BLaER1 treated with 17β-estradiol and CSF1 and Interleukin-3, amounts not matched to agents 10 nM and 100 nM (cell line): ENCODE measurements around the gene BCL11A.

ENCODE experiments used
- H3K27ac ChIP-seq, 11 experiments: shearing (Covaris generic); formaldehyde crosslinking; 2 replicates each; pipeline ENCODE4 v1.8.1; 2022
- H3K27me3 ChIP-seq, 11 experiments: shearing (Covaris generic); formaldehyde crosslinking; 2 replicates each; pipeline ENCODE4 v1.8.1; 2022
- H3K36me3 ChIP-seq, 11 experiments: shearing (Covaris generic); formaldehyde crosslinking; 2 replicates each; pipeline ENCODE4 v1.8.1; 2022
- H3K4me1 ChIP-seq, 10 experiments: shearing (Covaris generic); formaldehyde crosslinking; 2 replicates each; pipeline ENCODE4 v1.8.1; 2022
- H3K4me2 ChIP-seq, 11 experiments: shearing (Covaris generic); formaldehyde crosslinking; 2 replicates each; pipeline ENCODE4 v1.8.1; 2022
- H3K4me3 ChIP-seq, 10 experiments: shearing (Covaris generic); formaldehyde crosslinking; 2 replicates each; pipeline ENCODE4 v1.8.1; 2022
- H3K9ac ChIP-seq, 11 experiments: shearing (Covaris generic); formaldehyde crosslinking; 2 replicates each; pipeline ENCODE4 v1.8.1; 2022
- H3K9me3 ChIP-seq, 11 experiments: shearing (Covaris generic); formaldehyde crosslinking; replicated peaks in 1 of 11; 2 replicates each; pipeline ENCODE4 v1.8.1; 2022
- H4K20me1 ChIP-seq, 11 experiments: shearing (Covaris generic); formaldehyde crosslinking; 2 replicates each; pipeline ENCODE4 v1.8.1; 2022
- Cebpa-rat ChIP-seq, 11 experiments: shearing (Covaris generic); IDR thresholded peaks; 2 replicates each; pipeline ENCODE4 v1.8.1; 2022

The BCL11A gene

DNA sequence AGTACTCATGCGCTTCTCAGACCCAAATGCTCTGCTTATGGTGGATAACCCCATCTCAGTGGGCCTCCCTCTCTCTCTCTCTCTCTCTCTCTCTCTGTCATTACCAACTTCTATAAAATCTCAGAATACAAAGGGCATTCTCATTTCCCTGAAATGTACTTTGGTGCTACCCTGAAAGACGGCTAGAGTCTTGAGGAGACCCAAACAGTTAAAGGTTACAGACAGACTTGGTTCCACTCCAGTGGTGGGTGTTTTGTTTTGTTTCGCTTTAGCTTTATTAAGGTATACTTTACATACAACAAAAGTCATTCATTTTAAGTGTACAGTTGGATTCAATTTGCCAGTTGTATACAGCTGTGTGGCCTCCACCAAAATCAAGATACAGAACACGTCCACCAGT is 60.9 kb downstream of the BCL11A start:
- H3K36me3 ChIP-seq: peaks cover 0 to 98% (median 66%) of the 10 kb centered on the region in 11 experiments; a peak in 16 of 22 replicates
- peak overlapping the region in 1 of 11 experiments; percentile 15; a peak in 1 of 22 replicates for H3K27ac ChIP-seq

DNA sequence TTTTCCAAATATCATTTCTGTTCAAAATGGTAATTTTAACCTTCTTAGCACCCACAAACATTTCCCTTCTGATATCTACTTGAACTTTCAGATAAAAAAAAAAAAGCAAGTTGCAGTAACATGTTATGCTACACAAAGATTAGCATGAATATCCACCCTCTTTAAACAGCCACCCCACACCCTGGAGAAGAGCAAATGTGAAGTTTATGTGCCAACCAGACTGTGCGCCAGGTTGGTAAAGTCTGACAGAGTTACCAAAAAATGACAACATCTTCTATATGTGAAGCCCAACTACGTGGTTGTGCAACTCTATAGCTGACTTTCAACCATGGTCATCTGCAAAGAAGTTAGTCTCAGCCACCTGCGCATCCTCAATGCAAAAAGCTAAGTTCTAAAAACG is 62.6 kb downstream of the BCL11A start:
- H3K36me3 ChIP-seq: peaks cover 0 to 97% (median 66%) of the 10 kb centered on the region in 11 experiments; a peak in 16 of 22 replicates
- H3K4me1 ChIP-seq: peaks cover 10 to 47% (median 34%) of the 10 kb centered on the region in 10 experiments; a peak in 18 of 20 replicates
- no peak overlapping the region for H3K4me2 ChIP-seq
- H3K4me3 ChIP-seq: no peak overlapping the region
- H4K20me1 ChIP-seq: peaks cover 0 to 94% (median 18%) of the 10 kb centered on the region in 11 experiments; a peak in 10 of 22 replicates
- H3K27me3 ChIP-seq: no peaks in the 10 kb centered on the region
- H3K9me3 ChIP-seq: peaks cover 0 to 6% (median 0%) of the 10 kb centered on the region in 11 experiments; a peak in 1 of 22 replicates
- no peak overlapping the region for H3K9ac ChIP-seq
- H3K27ac ChIP-seq: no peak overlapping the region
- TF ChIP-seq Cebpa-rat (IDR thresholded peaks at IDR 0.05): no peak

More for the DNA sequence above, 60.9 kb downstream of the BCL11A start:
- H3K27me3 ChIP-seq: no peaks in the 10 kb centered on the region
- no peak for TF ChIP-seq Cebpa-rat (IDR thresholded peaks at IDR 0.05)
- peaks cover 0 to 92% (median 25%) of the 10 kb centered on the region in 11 experiments; a peak in 13 of 22 replicates for H4K20me1 ChIP-seq
- peaks cover 0 to 41% (median 24%) of the 10 kb centered on the region in 10 experiments; a peak in 12 of 20 replicates for H3K4me1 ChIP-seq
- H3K9ac ChIP-seq: no peak overlapping the region
- peaks cover 0 to 6% (median 0%) of the 10 kb centered on the region in 11 experiments; a peak in 1 of 22 replicates for H3K9me3 ChIP-seq
- H3K4me2 ChIP-seq: no peak overlapping the region
- no peak overlapping the region for H3K4me3 ChIP-seq

DNA sequence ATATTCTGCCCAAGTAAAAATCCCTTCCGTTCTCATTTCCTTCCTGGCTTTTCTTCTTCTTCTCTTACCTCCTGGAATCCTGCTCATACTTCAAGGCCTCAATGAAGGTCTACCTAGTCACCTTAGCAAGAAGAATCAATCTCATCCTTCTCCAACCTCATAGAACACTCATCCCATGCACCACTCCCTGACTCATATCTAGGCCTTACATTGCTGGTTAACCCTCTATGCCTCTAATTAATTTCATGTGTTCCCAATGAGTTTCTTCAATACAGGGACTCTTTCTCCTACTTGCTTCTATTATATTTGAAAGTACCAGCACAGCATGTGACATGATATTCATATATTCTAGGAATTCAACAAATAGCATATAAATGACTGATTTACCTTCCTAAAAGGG is 63.0 kb downstream of the BCL11A start:
- Histone ChIP-seq H3K36me3 (peaks cover 0 to 97% (median 63%) of the 10 kb centered on the region in 11 experiments; a peak in 16 of 22 replicates), H3K4me3 (no peak overlapping the region), H3K27me3 (no peaks in the 10 kb centered on the region), H3K4me1 (peaks cover 14 to 51% (median 38%) of the 10 kb centered on the region in 10 experiments), H3K27ac (peak overlapping the region in 1 of 11 experiments; percentile 8; a peak in 1 of 22 replicates), H3K9me3 (peaks cover 0 to 6% (median 0%) of the 10 kb centered on the region in 11 experiments; a peak in 1 of 22 replicates), H3K4me2 (0 out of 22 replicates have a peak overlapping the region, but pooled peaks of 2 of the 11 experiments have one; percentile 0 to 18), H3K9ac (no peak overlapping the region), H4K20me1 (peaks cover 0 to 94% (median 18%) of the 10 kb centered on the region in 11 experiments; a peak in 10 of 22 replicates)
- TF ChIP-seq Cebpa-rat (IDR thresholded peaks at IDR 0.05): no peak

DNA sequence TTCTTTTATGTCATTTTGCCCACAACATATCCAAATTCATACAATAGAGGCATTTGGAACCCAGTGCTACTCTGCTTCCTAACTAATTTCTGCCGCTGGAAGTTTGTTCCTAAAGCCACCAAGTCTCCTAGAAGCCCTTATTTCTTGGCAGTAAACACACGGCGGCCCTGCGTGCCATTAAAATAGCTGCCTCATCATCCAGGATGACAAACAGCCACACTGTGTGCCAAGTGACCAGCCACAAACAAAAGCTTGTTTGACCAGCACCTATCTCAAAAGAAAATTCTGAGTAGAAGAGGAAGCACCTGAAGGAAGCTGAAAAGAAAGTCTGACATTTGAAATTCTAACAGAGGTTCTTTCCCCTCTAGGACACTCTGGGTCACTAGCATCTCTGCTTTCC is 64.2 kb downstream of the BCL11A start:
- H3K9ac ChIP-seq: no peak overlapping the region
- H3K36me3 ChIP-seq: peaks cover 0 to 96% (median 58%) of the 10 kb centered on the region in 11 experiments; a peak in 16 of 22 replicates
- H3K4me3 ChIP-seq: no peak overlapping the region
- peaks cover 25 to 62% (median 46%) of the 10 kb centered on the region in 10 experiments for H3K4me1 ChIP-seq
- TF ChIP-seq Cebpa-rat (IDR thresholded peaks at IDR 0.05): no peak
- H3K27ac ChIP-seq: peak overlapping the region in 2 of 11 experiments; percentile 8 to 28; a peak in 1 of 22 replicates
- H3K27me3 ChIP-seq: no peaks in the 10 kb centered on the region
- peak overlapping the region in 1 of 11 experiments; percentile 6; a peak in 2 of 22 replicates for H3K4me2 ChIP-seq
- peaks cover 0 to 6% (median 0%) of the 10 kb centered on the region in 11 experiments; a peak in 1 of 22 replicates for H3K9me3 ChIP-seq
- peaks cover 0 to 95% (median 22%) of the 10 kb centered on the region in 11 experiments; a peak in 10 of 22 replicates for H4K20me1 ChIP-seq

DNA sequence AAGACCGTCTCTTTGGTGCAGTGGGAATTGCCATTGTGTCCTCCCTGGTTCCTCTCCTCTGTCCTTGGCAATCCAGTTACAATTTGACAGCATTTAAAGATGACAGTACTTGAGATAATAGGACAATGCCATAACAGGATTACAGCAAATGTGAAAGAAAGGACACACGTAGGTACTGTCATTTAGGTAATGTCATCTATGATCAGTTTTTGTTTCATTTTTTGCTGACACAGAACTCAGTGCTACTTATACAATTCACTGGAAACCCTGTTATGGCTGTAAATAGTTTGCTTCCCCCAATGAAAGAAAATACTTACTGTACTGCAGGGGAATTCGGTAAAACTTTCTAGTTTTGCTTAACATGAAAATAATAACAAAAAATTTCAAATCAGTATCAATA is 65.2 kb downstream of the BCL11A start:
- Histone ChIP-seq H3K36me3 (peaks cover 0 to 96% (median 50%) of the 10 kb centered on the region in 11 experiments; a peak in 15 of 22 replicates), H3K9ac (no peak overlapping the region), H3K9me3 (peaks cover 0 to 6% (median 0%) of the 10 kb centered on the region in 11 experiments; a peak in 1 of 22 replicates), H4K20me1 (peaks cover 0 to 93% (median 18%) of the 10 kb centered on the region in 11 experiments; a peak in 10 of 22 replicates), H3K27me3 (no peaks in the 10 kb centered on the region), H3K4me3 (no peak overlapping the region), H3K4me1 (peaks cover 35 to 66% (median 50%) of the 10 kb centered on the region in 10 experiments), H3K4me2 (no peak overlapping the region), H3K27ac (peak overlapping the region in 2 of 11 experiments; percentile 10 to 16; a peak in 1 of 22 replicates)
- TF ChIP-seq Cebpa-rat (IDR thresholded peaks at IDR 0.05): no peak

DNA sequence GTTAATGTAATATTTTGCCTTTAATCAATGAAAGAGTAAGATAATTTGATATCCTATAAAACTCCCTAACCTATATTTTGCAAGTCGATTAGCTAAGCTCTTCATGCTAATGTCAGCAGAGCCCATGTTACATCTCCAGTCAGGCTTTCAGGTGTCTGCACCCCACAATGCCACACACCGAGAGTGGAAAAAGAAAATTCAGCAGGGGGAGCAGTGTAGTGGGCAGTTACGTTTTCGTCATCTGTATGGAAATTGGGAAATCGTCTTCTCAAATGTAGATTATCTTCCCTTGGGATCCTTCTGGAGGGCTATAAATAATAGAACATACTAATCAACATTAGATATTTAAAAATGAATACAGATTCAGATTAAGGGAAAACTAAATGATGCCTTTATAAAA is 66.3 kb downstream of the BCL11A start:
- peaks cover 0 to 96% (median 49%) of the 10 kb centered on the region in 11 experiments; a peak in 15 of 22 replicates for H3K36me3 ChIP-seq

DNA sequence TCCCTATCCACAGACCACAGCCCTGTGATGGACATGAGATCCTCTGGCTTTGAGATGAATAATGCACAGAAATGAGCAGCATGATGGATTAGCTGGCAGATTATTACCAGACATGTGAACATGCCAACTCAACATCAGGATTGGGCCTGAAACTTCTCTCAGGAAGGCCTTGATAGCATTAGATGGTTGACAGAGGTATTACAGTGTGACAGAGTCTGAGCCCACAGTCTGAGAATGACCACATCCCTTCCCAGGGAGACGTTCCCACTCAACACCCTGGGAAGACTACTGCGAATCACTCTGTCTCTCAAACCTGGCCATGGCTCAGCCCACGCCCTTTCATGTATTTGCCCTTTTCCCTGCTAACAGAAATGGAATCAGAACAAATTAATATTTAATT is 66.9 kb downstream of the BCL11A start:
- H3K4me2 ChIP-seq: peak overlapping the region in 6 of 11 experiments; percentile 64 to 89 (median 78); a peak in 10 of 22 replicates
- peaks cover 0 to 85% (median 12%) of the 10 kb centered on the region in 11 experiments; a peak in 10 of 22 replicates for H4K20me1 ChIP-seq
- TF ChIP-seq Cebpa-rat (IDR thresholded peaks at IDR 0.05): no peak
- H3K27ac ChIP-seq: peak overlapping the region in 4 of 11 experiments; percentile 2 to 75 (median 51); a peak in 6 of 22 replicates
- H3K9me3 ChIP-seq: peaks cover 0 to 6% (median 0%) of the 10 kb centered on the region in 11 experiments; a peak in 1 of 22 replicates
- no peaks in the 10 kb centered on the region for H3K27me3 ChIP-seq
- peaks cover 52 to 83% (median 67%) of the 10 kb centered on the region in 10 experiments for H3K4me1 ChIP-seq
- peaks cover 0 to 98% (median 52%) of the 10 kb centered on the region in 11 experiments; a peak in 15 of 22 replicates for H3K36me3 ChIP-seq
- H3K4me3 ChIP-seq: no peak overlapping the region
- no peak overlapping the region for H3K9ac ChIP-seq

More for the DNA sequence above, 66.3 kb downstream of the BCL11A start:
- no peak overlapping the region for H3K9ac ChIP-seq
- peak overlapping the region in 4 of 11 experiments; percentile 74 to 89 (median 78); a peak in 4 of 22 replicates for H3K4me2 ChIP-seq
- H3K27ac ChIP-seq: no peak overlapping the region
- H4K20me1 ChIP-seq: peaks cover 0 to 91% (median 17%) of the 10 kb centered on the region in 11 experiments; a peak in 10 of 22 replicates
- TF ChIP-seq Cebpa-rat (IDR thresholded peaks at IDR 0.05): no peak
- no peaks in the 10 kb centered on the region for H3K27me3 ChIP-seq
- H3K4me1 ChIP-seq: peaks cover 46 to 77% (median 61%) of the 10 kb centered on the region in 10 experiments
- no peak overlapping the region for H3K4me3 ChIP-seq
- peaks cover 0 to 6% (median 0%) of the 10 kb centered on the region in 11 experiments; a peak in 1 of 22 replicates for H3K9me3 ChIP-seq

DNA sequence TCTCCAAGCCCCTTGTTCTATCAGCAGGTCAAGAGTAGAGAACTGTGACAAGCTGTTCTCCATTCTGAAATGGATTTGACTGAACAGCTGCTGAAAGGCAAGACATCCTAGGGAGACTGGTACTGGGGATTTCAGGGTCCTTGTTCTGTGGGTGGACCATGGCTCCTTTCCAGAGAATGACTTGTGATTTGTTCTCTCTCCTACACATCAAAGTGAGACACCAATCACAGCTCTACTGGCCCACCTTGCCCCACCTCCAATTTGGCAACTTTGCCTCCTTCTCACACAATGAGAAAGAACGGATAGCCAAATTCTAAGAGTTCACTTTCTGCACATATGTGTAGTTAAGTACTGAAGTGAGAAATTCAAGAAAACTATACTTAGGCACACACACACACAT is 67.4 kb downstream of the BCL11A start:
- H3K9me3 ChIP-seq: peaks cover 0 to 6% (median 0%) of the 10 kb centered on the region in 11 experiments; a peak in 1 of 22 replicates
- peak overlapping the region in 10 of 11 experiments; percentile 43 to 89 (median 76); a peak in 16 of 22 replicates for H3K4me2 ChIP-seq
- no peaks in the 10 kb centered on the region for H3K27me3 ChIP-seq
- H3K27ac ChIP-seq: peak overlapping the region in 9 of 11 experiments; percentile 2 to 75 (median 47); a peak in 14 of 22 replicates
- peaks cover 0 to 98% (median 50%) of the 10 kb centered on the region in 11 experiments; a peak in 15 of 22 replicates for H3K36me3 ChIP-seq
- H3K9ac ChIP-seq: peak overlapping the region in 1 of 11 experiments; percentile 12; a peak in 1 of 22 replicates
- peaks cover 57 to 88% (median 71%) of the 10 kb centered on the region in 10 experiments for H3K4me1 ChIP-seq
- peaks cover 0 to 80% (median 12%) of the 10 kb centered on the region in 11 experiments; a peak in 9 of 22 replicates for H4K20me1 ChIP-seq
- no peak for TF ChIP-seq Cebpa-rat (IDR thresholded peaks at IDR 0.05)
- H3K4me3 ChIP-seq: no peak overlapping the region
